Liver (tissue), 10 donors: ENCODE data around the gene ARRDC1. TPM values are rescaled to one million over a fixed set of nuclear protein-coding genes. Genes with fewer than 3 reads are reported as not detected.

ENCODE experiments used
- DNase-seq: peaks from one replicate; pipeline ENCODE4 v3.0.0-alpha.2; 2017; ENCODE audit warnings: low spot score
- H3K27ac ChIP-seq, 2 donors: one replicate each; pipeline ENCODE4 v1.7.0; 2013; ENCODE audit warnings: inconsistent platforms in 2 of 2, low read length in 2 of 2, control low read depth in 1 of 2, low read depth in 1 of 2, mild to moderate bottlenecking in 1 of 2
- H3K27me3 ChIP-seq, 4 donors: one replicate each; pipeline versions ENCODE4 v1.6.1 to v1.7.0; 2013; ENCODE audit warnings: low read length in 3 of 4, inconsistent platforms in 1 of 4, mild to moderate bottlenecking in 1 of 4, moderate library complexity in 1 of 4; ENCODE audit not compliant: control insufficient read depth in 4 of 4, insufficient read depth in 4 of 4
- H3K36me3 ChIP-seq, 4 donors: one replicate each; pipeline versions ENCODE4 v1.6.1 to v1.7.0; 2013; ENCODE audit warnings: low read length in 3 of 4, mild to moderate bottlenecking in 3 of 4, low read depth in 1 of 4, moderate library complexity in 1 of 4; ENCODE audit not compliant: control insufficient read depth in 4 of 4, insufficient read depth in 3 of 4
- H3K4me1 ChIP-seq, 4 donors: one replicate each; pipeline versions ENCODE4 v1.6.1 to v1.7.0; 2013; ENCODE audit warnings: low read length in 3 of 4, mild to moderate bottlenecking in 3 of 4, moderate library complexity in 1 of 4; ENCODE audit not compliant: control insufficient read depth in 4 of 4, insufficient read depth in 4 of 4
- H3K4me3 ChIP-seq, 3 donors: one replicate each; pipeline versions ENCODE4 v1.6.1 to v1.7.0; 2013; ENCODE audit warnings: low read length in 3 of 3, control low read depth in 1 of 3, low read depth in 1 of 3, mild to moderate bottlenecking in 1 of 3
- H3K9ac ChIP-seq, 2 donors: one replicate each; pipeline ENCODE4 v1.7.0; 2013; ENCODE audit warnings: low read length in 2 of 2, mild to moderate bottlenecking in 2 of 2, moderate library complexity in 2 of 2, control low read depth in 1 of 2, low read depth in 1 of 2
- H3K9me3 ChIP-seq, 4 donors: one replicate each; pipeline versions ENCODE4 v1.6.1 to v1.7.0; 2013; ENCODE audit warnings: low read length in 3 of 4; ENCODE audit not compliant: control insufficient read depth in 4 of 4
- ATF3 ChIP-seq: IDR thresholded peaks from 2 replicates; pipeline ENCODE4 v1.6.1; 2016; ENCODE audit warnings: antibody characterized with exemption
- CTCF ChIP-seq: fragments of 150-350 bp; IDR thresholded peaks from 2 replicates; pipeline ENCODE4 v1.5.1; 2017; ENCODE audit warnings: improper control_type of control experiment, low read depth, low read length; ENCODE audit not compliant: missing input control
- EGR1 ChIP-seq, 2 donors: IDR thresholded peaks; 2 replicates each; pipeline ENCODE4 v1.6.1; 2016 to 2018; ENCODE audit warnings: antibody characterized with exemption in 2 of 2, low read depth in 2 of 2
- FOXA1 ChIP-seq: IDR thresholded peaks from 2 replicates; pipeline ENCODE4 v1.6.1; 2016; ENCODE audit warnings: antibody characterized with exemption
- FOXA2 ChIP-seq: IDR thresholded peaks from 2 replicates; pipeline ENCODE4 v1.6.1; 2016; ENCODE audit warnings: antibody characterized with exemption
- GABPA ChIP-seq, 2 donors: IDR thresholded peaks in 1 of 2; conservative IDR thresholded peaks in 1 of 2; 2 replicates each; pipeline ENCODE4 v1.6.1; 2016; ENCODE audit warnings: antibody characterized with exemption in 2 of 2, mild to moderate bottlenecking in 1 of 2, moderate library complexity in 1 of 2
- HNF4A ChIP-seq, 2 donors: conservative IDR thresholded peaks; 2 replicates each; pipeline ENCODE4 v1.6.1; 2016; ENCODE audit warnings: antibody characterized with exemption in 2 of 2, mild to moderate bottlenecking in 2 of 2
- HNF4G ChIP-seq: IDR thresholded peaks from 2 replicates; pipeline ENCODE4 v1.6.1; 2016; ENCODE audit warnings: antibody characterized with exemption
- JUND ChIP-seq, 2 donors: IDR thresholded peaks; 2 replicates each; pipeline ENCODE4 v1.6.1; 2016; ENCODE audit warnings: antibody characterized with exemption in 2 of 2
- MAX ChIP-seq: IDR thresholded peaks from 2 replicates; pipeline ENCODE4 v1.6.1; 2016; ENCODE audit warnings: antibody characterized with exemption
- NR2F2 ChIP-seq: IDR thresholded peaks from 2 replicates; pipeline ENCODE4 v1.6.1; 2016; ENCODE audit warnings: antibody characterized with exemption
- RAD21 ChIP-seq, 2 donors: IDR thresholded peaks; 2 replicates each; pipeline ENCODE4 v1.6.1; 2016; ENCODE audit warnings: antibody characterized with exemption in 2 of 2, mild to moderate bottlenecking in 2 of 2
- REST ChIP-seq: IDR thresholded peaks from 2 replicates; pipeline ENCODE4 v1.6.1; 2016; ENCODE audit warnings: antibody characterized with exemption, mild to moderate bottlenecking
- RXRA ChIP-seq, 2 donors: IDR thresholded peaks; 2 replicates each; pipeline ENCODE4 v1.6.1; 2017 to 2018; ENCODE audit warnings: antibody characterized with exemption in 2 of 2, mild to moderate bottlenecking in 1 of 2
- SP1 ChIP-seq: IDR thresholded peaks from 2 replicates; pipeline ENCODE4 v1.6.1; 2018; ENCODE audit warnings: antibody characterized with exemption, mild to moderate bottlenecking
- TAF1 ChIP-seq: conservative IDR thresholded peaks from 2 replicates; pipeline ENCODE4 v1.6.1; 2016; ENCODE audit warnings: antibody characterized with exemption, mild to moderate bottlenecking
- YY1 ChIP-seq: IDR thresholded peaks from 2 replicates; pipeline ENCODE4 v1.6.1; 2016; ENCODE audit warnings: antibody characterized with exemption, mild to moderate bottlenecking
- ZBTB33 ChIP-seq: IDR thresholded peaks from 2 replicates; pipeline ENCODE4 v1.6.1; 2016; ENCODE audit warnings: antibody characterized with exemption
- WGBS: extraction: QIAGEN DNeasy Blood & Tissue Kit; methylation state at CpG from one replicate; pipeline ENCODE4 v1.1.7; 2013; 5-methylcytosine and 5-hydroxymethylcytosine counted together
- polyA plus RNA-seq, 2 donors: library from polyadenylated mRNA; stranded (reverse) in 1 of 2; unstranded in 1 of 2; fragments of 200-250 nt in 1 of 2; fragments of >200 nt in 1 of 2; fragmentation: Nextera tagmentation in 1 of 2; extraction: Ambion mirVana in 1 of 2; gene quantifications; one replicate each; pipeline versions ENCODE4 v1.2.1 to v1.2.3, GENCODE V29; 2013 to 2015
- small RNA-seq: library from RNA; depleted of rRNA; stranded (forward); fragments of <200 nt; gene quantifications from one replicate; pipeline ENCODE3, GENCODE V24; 2014
- total RNA-seq, 2 donors: library from RNA; depleted of rRNA; stranded (reverse); fragments of >200 nt; gene quantifications; one replicate each; pipeline ENCODE4 v1.2.3, GENCODE V29; 2014
- donor health status: healthy.
- donor health status: healthy.
- donor health status: healthy.
- donor health status: healthy.
- donor health status: healthy.

Gene ARRDC1
- total and polyA plus RNA-seq, 4 donors, result 9.8 to 31.6 (median 23.4) TPM

GRCh38 chr9:137664676-137665075 lies 59.2 kb downstream of the ARRDC1 start:
- H3K4me3 ChIP-seq, result peak overlapping the region in 1 of 3 donors; percentile 17
- peaks cover 12 to 35% (median 29%) of the 10 kb centered on the region in 4 donors for H3K4me1 ChIP-seq
- no peak for DNase-seq

More at GRCh38 chr9:137664676-137665075, 59.2 kb downstream of the ARRDC1 start:
- Histone ChIP-seq H3K27me3 (no peaks in the 10 kb centered on the region), H3K9me3 (no peaks in the 10 kb centered on the region), H3K9ac (no peak overlapping the region), H3K27ac (no peak overlapping the region), H3K36me3 (peaks cover 0 to 3% (median 0%) of the 10 kb centered on the region in 4 donors)
- no peak for TF ChIP-seq EGR1 (IDR thresholded peaks at IDR 0.05; ENCODE audit: low read depth in 2 of 2)
- TF ChIP-seq ATF3, result no peak
- TF ChIP-seq MAX, result peak; percentile 55
- TF ChIP-seq FOXA2, result peak; percentile 76
- TF ChIP-seq JUND (IDR thresholded peaks at IDR 0.05), result no peak
- no peak for TF ChIP-seq TAF1
- peak in 1 of 2 donors; percentile 33 for TF ChIP-seq RAD21 (IDR thresholded peaks at IDR 0.05)
- TF ChIP-seq GABPA (IDR thresholded peaks at IDR 0.05 in 1 of 2, conservative IDR thresholded peaks at IDR 0.05 in 1 of 2), result no peak
- TF ChIP-seq HNF4G, result no peak
- TF ChIP-seq RXRA (IDR thresholded peaks at IDR 0.05), result peak in 1 of 2 donors; percentile 32
- TF ChIP-seq YY1, result peak; percentile 56
- peak; percentile 42 for TF ChIP-seq FOXA1
- TF ChIP-seq HNF4A (conservative IDR thresholded peaks at IDR 0.05), result peak; percentile 51 to 67
- TF ChIP-seq ZBTB33, result no peak
- TF ChIP-seq NR2F2, result no peak
- peak; percentile 43 for TF ChIP-seq SP1
- TF ChIP-seq CTCF, result no peak
- TF ChIP-seq REST, result no peak
- WGBS, result 44% methylated on average over 7 of the region's 7 CpGs

Small RNA genes lying within 50 kb of the gene (small RNA-seq; reads per million reads assigned to genes)
- gene RF00017, result not detected

Other genes with a start within 250 kb of the ARRDC1 start
- gene EXD3, start 182.5 kb upstream of the ARRDC1 start, total RNA-seq, result 1 to 10 TPM; 2.5 to 6.7 TPM
- gene EXD3, start 182.5 kb upstream of the ARRDC1 start, polyA plus RNA-seq, result 1 to 10 TPM; 3.6 to 3.7 TPM
- gene NOXA1, start 182.3 kb upstream of the ARRDC1 start, total RNA-seq, result 1 to 10 TPM; 1.3 to 2.4 TPM
- 1 to 10 TPM; 2.4 to 3.6 TPM for gene NOXA1, start 182.3 kb upstream of the ARRDC1 start, polyA plus RNA-seq
- gene ENTPD8, start 164.3 kb upstream of the ARRDC1 start, total RNA-seq, result 1 to 10 TPM; 1.6 to 4.7 TPM
- gene ENTPD8, start 164.3 kb upstream of the ARRDC1 start, polyA plus RNA-seq, result 1 to 10 TPM; 5.1 to 6.2 TPM
- gene NSMF, start 146.4 kb upstream of the ARRDC1 start, total RNA-seq, result 10 to 100 TPM in 1 of 2 donors, 1 to 10 TPM in 1; 1.7 to 12.9 TPM
- 10 to 100 TPM in 1 of 2 donors, 1 to 10 TPM in 1; 4.6 to 13.5 TPM for gene NSMF, start 146.4 kb upstream of the ARRDC1 start, polyA plus RNA-seq
- 1 to 10 TPM in 1 of 2 donors, under 1 TPM in 1; 0.75 to 6.5 TPM for gene PNPLA7, start 55.3 kb upstream of the ARRDC1 start, total RNA-seq
- gene PNPLA7, start 55.3 kb upstream of the ARRDC1 start, polyA plus RNA-seq, result 1 to 10 TPM; 1.0 to 3.3 TPM
- 10 to 100 TPM; 31.7 to 34.4 TPM for gene MRPL41, start 53.8 kb upstream of the ARRDC1 start, total RNA-seq
- 100 to 1,000 TPM in 1 of 2 donors, 10 to 100 TPM in 1; 64.3 to 120 TPM for gene MRPL41, start 53.8 kb upstream of the ARRDC1 start, polyA plus RNA-seq
- 10 to 100 TPM in 1 of 2 donors, 1 to 10 TPM in 1; 9.4 to 18.9 TPM for gene DPH7, start 26.8 kb upstream of the ARRDC1 start, total RNA-seq
- 10 to 100 TPM in 1 of 2 donors, 1 to 10 TPM in 1; 7.9 to 15.1 TPM for gene DPH7, start 26.8 kb upstream of the ARRDC1 start, polyA plus RNA-seq
- 1 to 10 TPM; 7.0 to 7.1 TPM for gene ZMYND19, start 15.2 kb upstream of the ARRDC1 start, total RNA-seq
- gene ZMYND19, start 15.2 kb upstream of the ARRDC1 start, polyA plus RNA-seq, result 1 to 10 TPM; 2.4 to 7.0 TPM
- 10 to 100 TPM; 37.5 to 48.2 TPM for gene EHMT1, start 13.3 kb downstream of the ARRDC1 start, total RNA-seq
- 10 to 100 TPM; 16.1 to 17.1 TPM for gene EHMT1, start 13.3 kb downstream of the ARRDC1 start, polyA plus RNA-seq